Immature natural killer cell (primary cell): ENCODE data around the gene ACSL3. TPM values are rescaled to one million over a fixed set of nuclear protein-coding genes. Genes with fewer than 3 reads are reported as not detected.
A peak's percentile ranks its signal among the peaks of the same experiment; 100 is the strongest.

Source experiments
- DNase-seq, 3 donors: peaks; one replicate each; pipeline ENCODE4 v3.0.0; 2022; ENCODE audit warnings: mixed read lengths in 1 of 3
- H3K27ac Mint-ChIP-seq, 6 donors: one replicate each; pipeline ENCODE4 v1.8.0; 2020; ENCODE audit warnings: mixed read lengths in 6 of 6, mild to moderate bottlenecking in 5 of 6, inconsistent platforms in 4 of 6, moderate library complexity in 3 of 6
- H3K27me3 Mint-ChIP-seq, 3 donors: one replicate each; pipeline ENCODE4 v1.8.0; 2020 to 2021; ENCODE audit warnings: low read depth in 3 of 3, mild to moderate bottlenecking in 3 of 3, mixed read lengths in 3 of 3, moderate library complexity in 3 of 3, inconsistent platforms in 1 of 3
- H3K36me3 Mint-ChIP-seq, 3 donors: one replicate each; pipeline ENCODE4 v1.8.0; 2020; ENCODE audit warnings: mixed read lengths in 3 of 3, inconsistent platforms in 2 of 3, mild to moderate bottlenecking in 2 of 3
- H3K4me1 Mint-ChIP-seq, 2 donors: one replicate each; pipeline ENCODE4 v1.8.0; 2020; ENCODE audit warnings: inconsistent platforms in 2 of 2, mild to moderate bottlenecking in 2 of 2, mixed read lengths in 2 of 2, moderate library complexity in 1 of 2
- H3K4me3 Mint-ChIP-seq, 5 donors: one replicate each; pipeline ENCODE4 v1.8.0; 2020; ENCODE audit warnings: mild to moderate bottlenecking in 5 of 5, mixed read lengths in 5 of 5, inconsistent platforms in 3 of 5, moderate library complexity in 3 of 5
- H3K9me3 Mint-ChIP-seq, 6 donors: one replicate each; pipeline ENCODE4 v1.8.0; 2020; ENCODE audit warnings: mild to moderate bottlenecking in 6 of 6, mixed read lengths in 6 of 6, inconsistent platforms in 4 of 6, moderate library complexity in 3 of 6
- polyA plus RNA-seq, 3 donors: library from polyadenylated mRNA; unstranded; fragments of 300-500 nt; fragmentation: Illumina TruSeq; gene quantifications; one replicate each; pipeline ENCODE4 v1.2.3, GENCODE V29; 2021

Gene ACSL3
- polyA plus RNA-seq, 3 donors from 2014 or later: 25.7 to 37.4 (median 37.3) TPM

DNA sequence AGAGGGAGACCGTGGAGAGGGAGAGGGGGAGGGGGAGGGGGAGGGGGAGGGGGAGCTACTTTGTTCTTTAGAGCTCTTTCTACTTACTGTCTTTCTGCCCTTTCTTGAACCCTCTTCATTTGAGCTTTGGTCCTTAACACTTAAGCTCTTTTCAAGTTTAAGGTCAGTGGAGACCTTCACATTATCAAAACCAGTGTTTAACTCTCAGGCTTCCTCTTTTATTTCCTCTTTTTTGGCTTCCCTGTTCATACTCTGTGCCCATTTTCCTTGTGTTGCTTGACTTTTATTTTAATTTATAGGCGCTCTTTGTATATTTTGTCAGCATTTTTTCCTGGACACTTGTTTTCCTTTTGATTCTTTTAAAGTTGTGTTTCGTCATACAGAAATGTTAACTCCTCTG is 37.1 kb downstream of the ACSL3 start:
- H3K27me3 Mint-ChIP-seq: peaks cover 0 to 2% (median 2%) of the 10 kb centered on the region in 3 donors
- no peak overlapping the region for H3K4me3 Mint-ChIP-seq
- H3K4me1 Mint-ChIP-seq: peaks cover 30 to 54% of the 10 kb centered on the region in 2 donors
- no peak overlapping the region for H3K27ac Mint-ChIP-seq
- DNase-seq: no peak
- peaks cover 0 to 3% (median 0%) of the 10 kb centered on the region in 3 donors for H3K36me3 Mint-ChIP-seq
- H3K9me3 Mint-ChIP-seq: no peaks in the 10 kb centered on the region

DNA sequence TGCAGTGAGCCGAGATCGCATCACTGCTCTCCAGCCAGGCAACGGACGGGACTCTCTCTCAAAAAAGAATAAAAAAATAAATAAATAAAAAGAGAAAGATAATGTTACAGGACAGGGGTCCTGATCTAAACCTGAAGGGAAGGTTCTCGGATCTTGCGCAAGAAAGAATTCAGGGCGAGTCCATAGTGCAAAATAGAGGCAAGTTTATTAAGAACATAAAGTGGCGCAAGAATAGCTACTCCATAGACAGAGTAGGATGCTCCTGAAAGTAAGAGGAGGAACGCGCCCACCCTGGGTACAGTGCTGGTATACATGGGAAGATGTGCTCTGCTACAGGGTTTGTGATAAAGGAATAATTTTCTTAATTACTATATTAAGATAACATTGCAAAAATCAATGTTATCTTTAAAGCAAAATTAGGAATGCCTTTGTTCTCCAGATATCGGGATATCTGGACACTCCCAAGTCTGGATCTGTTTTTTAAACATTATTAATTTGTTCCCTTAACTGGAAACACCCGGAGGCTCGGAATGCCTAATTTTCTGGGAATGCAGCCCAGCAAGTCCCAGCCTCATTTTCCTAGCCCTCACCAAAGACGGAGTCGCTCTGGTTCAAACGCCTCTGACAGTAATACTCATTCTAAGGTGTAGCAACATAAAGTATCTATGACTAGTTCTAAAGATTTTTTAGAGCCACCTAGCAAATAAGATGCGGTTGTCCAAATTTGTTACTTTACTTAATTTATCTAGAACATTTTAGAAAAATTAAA is 38.8 kb downstream of the ACSL3 start:
- peaks cover 0 to 3% (median 0%) of the 10 kb centered on the region in 3 donors for H3K36me3 Mint-ChIP-seq
- no peak overlapping the region for H3K27ac Mint-ChIP-seq
- peaks cover 18 to 37% of the 10 kb centered on the region in 2 donors for H3K4me1 Mint-ChIP-seq
- DNase-seq: no peak
- H3K27me3 Mint-ChIP-seq: peaks cover 0 to 2% (median 2%) of the 10 kb centered on the region in 3 donors
- no peaks in the 10 kb centered on the region for H3K9me3 Mint-ChIP-seq
- H3K4me3 Mint-ChIP-seq: no peak overlapping the region

DNA sequence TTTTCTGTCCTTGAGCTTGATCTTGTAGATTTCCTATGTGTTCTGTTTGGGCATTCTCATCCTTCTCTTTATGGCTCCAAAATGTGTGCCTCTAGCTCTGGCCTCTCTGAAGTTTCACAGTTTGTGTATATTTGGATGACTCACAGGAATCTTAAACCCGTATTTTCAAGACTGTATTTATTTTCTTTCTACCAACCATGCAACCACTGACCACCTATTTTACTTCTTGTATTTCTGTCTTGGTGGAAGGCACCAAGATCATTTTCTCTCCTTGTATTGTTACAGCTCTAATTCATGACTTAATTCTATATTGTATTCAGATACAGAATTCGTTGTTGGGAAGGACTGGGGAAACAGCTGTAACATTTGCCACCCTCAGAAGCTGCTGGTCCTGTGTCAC is 39.5 kb downstream of the ACSL3 start:
- Mint-ChIP-seq H3K9me3 (no peaks in the 10 kb centered on the region), H3K4me1 (peaks cover 14 to 31% of the 10 kb centered on the region in 2 donors), H3K4me3 (no peak overlapping the region), H3K27ac (no peak overlapping the region), H3K36me3 (peaks cover 0 to 3% (median 0%) of the 10 kb centered on the region in 3 donors), H3K27me3 (peaks cover 0 to 2% (median 2%) of the 10 kb centered on the region in 3 donors)
- no peak for DNase-seq

GRCh38 chr2:222902660-222903059 is 41.8 kb downstream of the ACSL3 start:
- Mint-ChIP-seq H3K4me3 (no peak overlapping the region), H3K4me1 (peaks cover 23 to 53% of the 10 kb centered on the region in 2 donors), H3K36me3 (peaks cover 0 to 8% (median 0%) of the 10 kb centered on the region in 3 donors), H3K27ac (peak overlapping the region in 1 of 6 donors; percentile 24), H3K9me3 (no peaks in the 10 kb centered on the region), H3K27me3 (peaks cover 0 to 4% (median 2%) of the 10 kb centered on the region in 3 donors)
- no peak for DNase-seq

- H3K36me3 Mint-ChIP-seq: peaks cover 0 to 11% (median 0%) of the 10 kb centered on the region in 3 donors
- H3K27me3 Mint-ChIP-seq: peaks cover 0 to 8% (median 2%) of the 10 kb centered on the region in 3 donors
- H3K27ac Mint-ChIP-seq: no peak overlapping the region
- no peaks in the 10 kb centered on the region for H3K9me3 Mint-ChIP-seq
- H3K4me3 Mint-ChIP-seq: no peak overlapping the region
- peaks cover 21 to 54% of the 10 kb centered on the region in 2 donors for H3K4me1 Mint-ChIP-seq
- peak; percentile 14 to 39 (median 31) for DNase-seq
Measured at GRCh38 chr2:222903234-222904220, 42.7 kb downstream of the ACSL3 start.

- no peak overlapping the region for H3K27ac Mint-ChIP-seq
- H3K27me3 Mint-ChIP-seq: peaks cover 1 to 8% (median 2%) of the 10 kb centered on the region in 3 donors
- DNase-seq: no peak
- peaks cover 21 to 55% of the 10 kb centered on the region in 2 donors for H3K4me1 Mint-ChIP-seq
- no peaks in the 10 kb centered on the region for H3K9me3 Mint-ChIP-seq
- H3K36me3 Mint-ChIP-seq: peaks cover 0 to 19% (median 8%) of the 10 kb centered on the region in 3 donors
- no peak overlapping the region for H3K4me3 Mint-ChIP-seq
Measured at GRCh38 chr2:222904557-222905258, 43.9 kb downstream of the ACSL3 start.

- Mint-ChIP-seq H3K9me3 (no peaks in the 10 kb centered on the region), H3K4me1 (peaks cover 17 to 46% of the 10 kb centered on the region in 2 donors), H3K4me3 (no peak overlapping the region), H3K27me3 (peaks cover 1 to 8% (median 2%) of the 10 kb centered on the region in 3 donors), H3K36me3 (peaks cover 0 to 16% (median 8%) of the 10 kb centered on the region in 3 donors), H3K27ac (peak overlapping the region in 2 of 6 donors; percentile 18 to 56)
- no peak for DNase-seq
Measured at GRCh38 chr2:222907048-222907447, 46.2 kb downstream of the ACSL3 start.

- no peak overlapping the region for H3K4me3 Mint-ChIP-seq
- H3K9me3 Mint-ChIP-seq: no peaks in the 10 kb centered on the region
- no peak overlapping the region for H3K27ac Mint-ChIP-seq
- H3K4me1 Mint-ChIP-seq: peaks cover 16 to 48% of the 10 kb centered on the region in 2 donors
- peaks cover 0 to 8% (median 1%) of the 10 kb centered on the region in 3 donors for H3K27me3 Mint-ChIP-seq
- H3K36me3 Mint-ChIP-seq: peaks cover 0 to 16% (median 8%) of the 10 kb centered on the region in 3 donors
- DNase-seq: no peak
Measured at GRCh38 chr2:222907790-222908441, 47.1 kb downstream of the ACSL3 start.

GRCh38 chr2:222909286-222909685 is 48.5 kb downstream of the ACSL3 start:
- H3K4me1 Mint-ChIP-seq: peaks cover 26 to 59% of the 10 kb centered on the region in 2 donors

DNA sequence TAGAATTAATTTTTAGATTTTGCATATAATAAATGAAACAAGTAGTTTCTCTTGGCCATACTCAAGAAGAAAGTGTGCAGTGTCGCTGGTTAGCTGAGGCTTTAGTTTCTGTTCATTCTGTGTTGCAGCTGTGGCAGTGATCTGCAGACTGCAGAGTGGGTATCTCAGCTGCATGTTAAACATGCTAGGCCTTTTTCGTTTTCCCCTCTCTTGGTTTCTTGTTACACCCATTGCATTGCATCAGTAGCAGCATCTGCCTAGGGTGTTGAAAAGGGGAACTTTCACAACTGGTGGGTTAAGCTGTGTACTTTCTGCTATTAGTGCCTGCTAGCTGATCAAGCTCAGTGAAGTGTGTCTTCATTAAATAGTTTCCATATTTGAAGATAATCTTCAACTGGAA is 51.3 kb downstream of the ACSL3 start:
- peak overlapping the region in 2 of 6 donors; percentile 5 to 34 for H3K27ac Mint-ChIP-seq
- H3K4me1 Mint-ChIP-seq: peaks cover 18 to 41% of the 10 kb centered on the region in 2 donors
- H3K27me3 Mint-ChIP-seq: peaks cover 0 to 4% (median 1%) of the 10 kb centered on the region in 3 donors
- H3K36me3 Mint-ChIP-seq: peaks cover 0 to 12% (median 8%) of the 10 kb centered on the region in 3 donors
- no peak overlapping the region for H3K4me3 Mint-ChIP-seq
- H3K9me3 Mint-ChIP-seq: no peaks in the 10 kb centered on the region
- DNase-seq: no peak

More at GRCh38 chr2:222909286-222909685, 48.5 kb downstream of the ACSL3 start:
- Mint-ChIP-seq H3K4me3 (no peak overlapping the region), H3K27me3 (peaks cover 0 to 6% (median 1%) of the 10 kb centered on the region in 3 donors), H3K9me3 (no peaks in the 10 kb centered on the region), H3K36me3 (peaks cover 0 to 16% (median 8%) of the 10 kb centered on the region in 3 donors), H3K27ac (peak overlapping the region in 2 of 6 donors; percentile 2 to 41)
- DNase-seq: no peak

DNA sequence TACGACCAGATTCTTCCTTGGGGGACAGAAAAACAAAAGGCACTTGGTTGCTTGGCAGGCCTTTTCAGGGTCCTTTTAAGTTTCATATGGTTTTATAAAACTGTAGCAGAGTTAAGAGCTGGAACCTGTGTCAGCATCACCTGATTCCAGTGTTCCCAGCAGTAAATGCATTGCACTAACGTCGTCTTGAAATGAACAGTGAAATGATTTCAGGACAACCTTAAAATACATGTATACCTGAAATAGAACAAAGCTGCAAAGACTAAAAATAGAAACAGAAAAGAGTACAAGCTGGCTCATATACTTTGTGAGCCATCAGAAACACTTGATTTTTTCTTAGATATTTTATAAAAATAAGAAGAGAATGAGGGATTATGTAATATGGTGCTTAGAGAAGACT is 51.9 kb downstream of the ACSL3 start:
- peaks cover 0 to 10% (median 8%) of the 10 kb centered on the region in 3 donors for H3K36me3 Mint-ChIP-seq
- no peaks in the 10 kb centered on the region for H3K9me3 Mint-ChIP-seq
- no peak overlapping the region for H3K4me3 Mint-ChIP-seq
- DNase-seq: no peak
- H3K27me3 Mint-ChIP-seq: peaks cover 0 to 4% (median 1%) of the 10 kb centered on the region in 3 donors
- H3K4me1 Mint-ChIP-seq: peaks cover 18 to 34% of the 10 kb centered on the region in 2 donors
- H3K27ac Mint-ChIP-seq: no peak overlapping the region

DNA sequence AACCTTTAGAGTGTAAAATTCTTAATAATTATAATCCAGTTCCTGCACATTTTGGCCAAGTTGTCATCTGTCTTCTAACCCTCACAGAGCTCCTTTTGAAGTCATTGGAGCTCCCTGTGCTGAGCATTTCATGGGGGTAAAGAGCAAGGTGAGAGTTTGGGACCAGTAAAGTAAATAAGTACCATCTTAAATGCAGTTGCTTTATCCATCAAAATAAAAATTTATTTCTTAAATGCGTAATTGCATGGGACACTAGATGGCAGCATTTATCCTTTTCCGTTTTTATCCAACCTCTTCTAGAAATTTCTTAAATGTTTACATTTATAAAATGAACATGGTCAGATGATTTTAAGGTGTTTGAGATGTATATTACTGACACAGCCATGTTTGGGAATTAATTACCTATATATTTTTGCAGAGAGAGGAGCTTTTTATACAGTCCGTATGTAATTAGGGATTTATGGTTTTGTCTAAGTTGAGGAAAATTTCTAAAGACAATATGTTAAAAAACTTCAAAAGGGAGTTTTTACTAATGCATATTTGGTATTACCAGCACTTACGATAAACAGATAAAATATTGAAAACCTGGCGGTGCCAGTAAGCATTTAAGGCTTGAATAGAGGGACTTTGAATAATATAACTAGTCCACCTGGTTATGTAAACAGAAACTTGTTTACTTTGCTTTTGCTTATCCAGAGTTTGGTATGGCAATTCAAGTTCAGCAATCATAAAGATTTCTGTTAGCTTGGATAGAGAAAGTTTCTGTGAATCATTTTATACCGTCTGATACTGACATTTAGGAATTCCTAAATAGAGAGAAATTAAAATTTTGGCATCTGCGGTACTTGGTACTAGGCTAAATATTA is 54.5 kb downstream of the ACSL3 start:
- peaks cover 15 to 20% of the 10 kb centered on the region in 2 donors for H3K4me1 Mint-ChIP-seq
- DNase-seq: no peak
- no peaks in the 10 kb centered on the region for H3K27me3 Mint-ChIP-seq
- H3K4me3 Mint-ChIP-seq: no peak overlapping the region
- no peaks in the 10 kb centered on the region for H3K9me3 Mint-ChIP-seq
- H3K36me3 Mint-ChIP-seq: peaks cover 0 to 9% (median 9%) of the 10 kb centered on the region in 3 donors
- no peak overlapping the region for H3K27ac Mint-ChIP-seq
